DMS53 (cell line): ENCODE results near the gene EEFSEC.

ENCODE experiments used
- DNase-seq: peaks from one replicate; lab custom pipeline; 2025; lab: John Stamatoyannopoulos, UW

The EEFSEC gene

DNA sequence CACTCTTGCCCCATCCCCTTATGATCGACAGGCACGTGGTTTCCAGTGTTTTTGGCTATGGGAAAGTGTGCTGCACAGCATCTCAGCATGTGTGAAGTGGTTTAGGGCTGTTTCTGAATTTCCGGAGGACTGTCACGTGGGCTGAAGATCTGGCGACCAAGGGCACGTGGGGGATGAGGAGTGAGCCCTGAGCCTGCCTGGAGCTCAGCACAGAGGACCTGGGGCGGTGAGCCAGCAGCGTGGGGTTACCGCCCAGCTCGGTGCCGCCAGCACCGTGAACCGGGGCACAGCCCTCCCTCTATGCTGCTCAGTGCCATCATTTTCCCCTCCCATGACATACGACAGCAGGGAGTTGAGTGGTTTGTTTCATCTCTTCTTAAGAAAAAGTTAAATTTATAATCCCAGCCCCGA, 163.2 kb downstream of the EEFSEC start:
- DNase-seq = no peak

DNA sequence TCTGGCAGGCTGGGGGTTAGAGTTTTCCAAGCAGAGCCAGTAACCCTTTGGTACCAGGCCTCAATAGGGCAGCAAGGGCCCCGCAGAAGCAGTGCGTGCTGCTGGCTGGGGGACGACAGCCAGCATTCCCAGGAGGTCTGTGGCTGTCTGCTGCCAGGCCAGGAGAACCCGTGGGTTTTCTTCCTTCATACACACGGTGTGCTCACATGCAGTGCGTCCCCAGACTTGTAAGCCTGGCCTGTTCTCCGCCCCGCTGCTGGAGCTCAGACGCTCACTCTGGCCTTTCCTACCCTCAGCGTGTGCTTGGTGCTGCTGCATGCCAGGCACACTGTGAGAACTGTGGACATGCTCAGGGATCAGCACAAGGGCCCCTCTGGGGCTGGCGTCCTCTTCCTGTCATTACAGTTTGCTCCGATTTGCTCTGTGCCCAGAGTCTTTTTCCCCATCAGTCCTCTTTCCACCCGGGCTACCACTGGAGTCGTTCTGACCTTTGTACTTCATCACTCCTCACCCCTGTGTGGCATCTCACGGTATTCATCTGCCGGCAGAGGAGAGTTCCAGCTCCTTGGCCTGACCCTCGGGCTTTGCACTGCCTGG, 163.9 kb downstream of the EEFSEC start:
- no peak for DNase-seq

DNA sequence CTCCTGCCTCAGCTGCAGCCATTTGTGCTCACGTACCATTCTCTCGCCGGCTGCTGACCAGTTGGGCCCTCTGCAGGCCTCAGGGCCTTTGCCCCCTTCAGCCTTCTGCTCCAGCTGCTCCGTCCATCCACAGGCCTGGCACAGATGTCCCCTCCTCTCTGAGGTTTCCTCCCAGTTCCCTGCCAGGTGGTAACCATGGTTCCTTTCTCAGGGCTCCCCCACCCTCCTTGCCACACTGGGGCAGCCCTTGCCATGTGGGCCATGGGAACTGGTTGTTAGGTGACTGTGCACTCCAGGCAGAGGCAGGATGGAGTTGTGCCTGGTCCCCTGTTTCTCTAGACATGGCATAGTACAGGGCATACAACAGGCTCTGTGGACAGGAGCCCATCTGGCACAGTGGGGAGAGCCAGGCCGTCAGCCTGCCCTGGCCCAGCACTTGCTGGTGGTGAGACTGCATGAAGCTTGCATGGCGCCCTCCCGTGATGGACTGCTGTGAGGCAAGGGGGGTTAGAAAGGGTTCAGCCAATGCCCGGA, 164.5 kb downstream of the EEFSEC start:
- peak; percentile 2 for DNase-seq

DNA sequence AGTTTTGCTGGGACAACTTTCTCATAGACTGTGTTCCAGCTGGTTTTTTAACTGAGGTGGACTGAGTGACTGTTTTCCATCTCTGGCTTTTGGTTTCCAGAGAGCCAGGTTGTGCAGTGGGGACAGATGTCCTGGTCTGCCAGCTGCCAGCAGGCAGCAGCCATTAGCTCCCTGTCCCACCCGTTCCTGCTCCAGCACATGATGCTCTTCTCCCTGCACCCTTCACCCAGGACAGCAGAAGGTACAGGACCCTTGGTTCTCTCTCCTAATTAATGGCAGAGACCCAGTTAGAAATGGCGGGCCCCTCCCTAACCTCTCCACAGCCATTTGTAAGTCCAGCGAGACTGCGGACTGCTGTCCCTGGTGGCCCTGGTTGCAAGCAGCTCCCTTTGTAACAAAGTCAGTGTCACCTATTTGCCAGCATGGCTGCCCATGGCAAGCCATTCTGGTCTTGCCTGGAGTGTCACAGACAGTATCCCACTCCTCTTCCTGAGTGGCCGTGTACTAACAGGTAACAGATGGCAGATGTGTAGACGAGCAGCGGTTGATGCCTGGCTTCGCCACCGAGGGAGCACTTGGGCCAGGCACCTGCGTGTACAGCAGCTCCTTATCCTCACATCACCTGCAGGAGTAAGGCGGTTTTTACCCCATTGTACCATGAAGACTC, 165.1 kb downstream of the EEFSEC start:
- peak; percentile 8 for DNase-seq

DNA sequence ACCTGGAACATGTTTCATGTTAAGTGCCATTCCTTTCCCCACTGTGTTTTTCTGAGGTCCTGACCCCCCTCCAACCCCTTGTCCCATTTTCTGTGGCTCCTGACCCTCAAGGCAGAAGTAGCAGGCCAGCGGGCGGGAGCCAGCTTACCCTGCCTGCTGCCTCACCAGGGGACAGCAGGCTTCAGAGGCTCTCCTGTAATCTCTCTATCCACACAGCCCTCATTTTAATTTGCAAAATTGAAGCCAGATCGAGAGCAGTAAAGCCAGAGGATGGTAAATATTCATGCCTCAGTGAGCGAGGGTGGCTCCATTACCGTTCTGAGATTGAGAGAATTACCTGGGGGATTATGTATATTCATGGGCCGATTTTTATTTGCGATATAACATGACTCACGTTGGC, 165.8 kb downstream of the EEFSEC start:
- no peak for DNase-seq

- DNase-seq = peak; percentile 88
Measured at GRCh38 chr3:128319741-128320141, 166.5 kb downstream of the EEFSEC start.

DNA sequence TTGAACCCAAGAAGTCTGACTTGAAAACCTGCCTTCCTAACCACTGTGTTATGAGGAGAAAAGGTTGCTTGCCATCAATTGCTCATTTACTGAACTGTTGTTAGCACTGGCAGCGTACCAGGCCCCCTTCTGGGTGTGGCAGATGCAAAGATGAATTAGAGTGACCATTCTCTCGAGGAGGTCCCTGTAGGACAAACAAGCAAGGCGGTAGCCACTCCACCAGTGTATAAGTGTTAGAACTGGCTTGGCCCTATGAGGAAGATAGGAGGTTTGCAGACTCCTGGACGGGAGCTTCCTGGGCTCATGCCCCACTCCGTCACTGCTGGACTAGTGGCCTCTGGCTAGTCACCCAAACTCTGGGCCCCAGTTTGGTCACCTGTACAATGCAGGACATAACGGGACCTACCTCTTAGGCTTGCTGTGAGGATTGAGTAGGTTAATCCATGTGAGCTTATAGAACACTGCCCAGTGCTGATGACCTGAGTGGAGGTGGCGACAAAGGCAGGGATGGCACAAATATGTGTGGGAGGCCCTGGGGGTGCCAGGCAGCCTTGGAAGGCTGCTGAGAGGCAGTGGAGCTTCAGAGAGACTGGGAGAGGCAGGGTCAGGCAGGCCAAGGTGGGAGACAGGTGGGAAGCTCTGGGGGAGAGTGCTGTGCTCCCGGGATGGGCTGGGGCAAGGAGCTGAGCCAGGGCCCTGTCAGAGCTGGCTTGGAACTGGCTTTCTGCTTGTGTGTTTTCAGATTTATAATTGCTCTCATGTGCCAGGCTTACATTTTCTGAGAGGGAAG, 167.5 kb downstream of the EEFSEC start:
- no peak for DNase-seq

DNA sequence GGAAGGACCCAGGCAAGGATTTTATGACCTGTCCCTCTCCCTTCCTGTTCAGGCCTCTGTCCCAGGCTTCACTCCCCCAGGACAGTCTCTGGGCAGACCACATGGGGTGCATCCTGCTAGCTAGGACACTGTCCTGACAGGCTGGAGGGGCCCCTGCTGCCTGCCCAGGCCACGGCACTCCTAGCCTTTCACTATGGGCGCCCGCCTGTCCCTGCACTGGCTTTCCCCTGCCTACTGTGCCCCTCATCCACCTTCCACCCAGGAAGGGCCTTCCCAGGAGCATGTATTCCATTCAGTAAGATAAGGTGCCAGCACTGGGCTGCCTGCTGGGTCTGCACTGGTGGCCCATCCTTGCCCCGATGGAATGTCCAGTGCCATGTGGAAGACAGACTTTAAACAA, 168.1 kb downstream of the EEFSEC start:
- no peak for DNase-seq

DNA sequence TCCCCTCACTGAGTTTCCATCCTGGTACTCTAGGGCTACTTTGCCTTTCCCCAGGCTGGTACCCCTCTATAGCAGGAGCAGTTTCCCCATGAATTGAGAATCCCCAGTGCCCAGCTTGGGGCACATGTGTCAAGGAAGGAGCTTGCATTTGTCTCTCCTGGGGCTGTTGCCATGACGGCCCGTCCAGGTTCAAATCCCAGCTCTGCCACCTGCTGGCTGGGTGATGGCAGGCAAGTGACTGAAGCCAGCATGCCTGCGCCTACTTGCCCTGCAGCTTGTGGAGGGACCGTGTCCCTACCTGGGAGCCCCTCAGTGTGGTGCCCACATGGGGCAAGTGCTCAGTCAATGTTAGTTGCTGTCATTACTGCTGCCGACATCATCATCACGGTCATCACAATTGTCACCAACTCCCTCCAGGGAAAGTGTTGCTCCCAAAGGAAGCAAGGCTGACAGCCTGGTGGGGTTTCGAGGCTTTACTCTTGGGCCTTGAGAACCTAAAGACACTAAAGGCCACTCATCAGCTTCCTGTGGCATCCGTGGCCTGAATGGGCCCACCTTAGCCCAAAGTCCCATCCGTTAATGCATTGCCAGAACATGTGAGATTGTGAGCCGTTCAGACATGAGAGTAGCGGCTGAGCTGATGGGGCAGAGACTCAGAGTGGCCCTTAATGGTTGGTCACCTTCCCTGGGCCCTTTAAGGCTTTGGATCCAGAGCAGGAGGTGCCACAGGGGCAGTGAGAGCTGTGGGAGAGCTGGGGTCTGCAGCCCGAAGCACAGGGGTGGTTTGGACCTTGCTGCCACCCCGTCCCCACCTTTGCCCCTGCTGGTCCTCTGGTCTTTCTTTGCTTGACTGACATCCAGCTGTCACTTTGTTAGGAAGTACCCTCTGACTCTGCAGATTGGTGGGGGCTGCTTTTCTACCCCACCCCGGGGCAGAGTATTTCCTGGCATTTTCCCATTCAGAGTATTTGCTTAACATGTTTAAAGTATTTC, 169.0 kb downstream of the EEFSEC start:
- DNase-seq = peak; percentile 67

DNA sequence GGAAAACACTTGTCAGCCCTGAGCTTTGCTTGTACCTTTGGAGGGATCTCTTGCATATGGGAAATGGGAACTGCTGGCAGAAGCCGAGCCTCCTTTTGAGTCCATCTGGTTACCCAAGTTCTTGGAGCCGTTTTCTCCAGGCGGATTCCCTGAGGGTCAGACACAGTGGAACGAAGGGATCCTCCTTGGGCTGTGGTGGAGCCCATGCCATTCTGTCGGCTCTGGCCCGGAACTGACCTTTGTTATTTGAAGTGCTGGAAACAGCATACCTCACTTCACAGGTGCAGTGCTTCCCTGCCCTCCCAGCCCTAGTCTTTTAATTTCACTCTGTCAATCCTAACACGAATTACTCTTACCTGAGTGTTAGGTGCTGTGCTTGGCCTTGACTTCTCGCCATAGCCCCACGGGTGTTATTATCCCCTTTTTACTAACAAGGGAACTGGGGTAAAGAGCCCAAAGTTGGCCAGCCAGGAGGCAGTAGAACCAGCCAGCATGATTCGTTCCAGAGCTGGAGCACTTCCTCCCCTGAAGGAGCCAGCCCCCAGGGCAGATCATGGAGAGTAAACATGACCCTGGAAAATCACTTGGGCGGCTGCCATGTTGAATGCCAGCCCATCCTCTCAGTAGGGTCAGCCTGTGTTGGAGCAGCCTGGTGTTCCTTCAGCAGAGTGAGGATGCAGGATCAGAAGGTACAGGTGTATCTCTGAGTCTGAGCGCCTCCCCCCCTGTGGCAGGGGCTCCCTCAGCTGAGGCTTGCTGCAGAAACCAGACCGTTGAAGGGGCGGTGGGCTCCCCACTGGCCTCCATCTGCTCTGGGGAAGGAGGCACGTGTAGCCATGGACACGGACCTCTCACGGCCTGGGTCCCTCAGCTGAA, 170.2 kb downstream of the EEFSEC start:
- peak; percentile 28 for DNase-seq

DNA sequence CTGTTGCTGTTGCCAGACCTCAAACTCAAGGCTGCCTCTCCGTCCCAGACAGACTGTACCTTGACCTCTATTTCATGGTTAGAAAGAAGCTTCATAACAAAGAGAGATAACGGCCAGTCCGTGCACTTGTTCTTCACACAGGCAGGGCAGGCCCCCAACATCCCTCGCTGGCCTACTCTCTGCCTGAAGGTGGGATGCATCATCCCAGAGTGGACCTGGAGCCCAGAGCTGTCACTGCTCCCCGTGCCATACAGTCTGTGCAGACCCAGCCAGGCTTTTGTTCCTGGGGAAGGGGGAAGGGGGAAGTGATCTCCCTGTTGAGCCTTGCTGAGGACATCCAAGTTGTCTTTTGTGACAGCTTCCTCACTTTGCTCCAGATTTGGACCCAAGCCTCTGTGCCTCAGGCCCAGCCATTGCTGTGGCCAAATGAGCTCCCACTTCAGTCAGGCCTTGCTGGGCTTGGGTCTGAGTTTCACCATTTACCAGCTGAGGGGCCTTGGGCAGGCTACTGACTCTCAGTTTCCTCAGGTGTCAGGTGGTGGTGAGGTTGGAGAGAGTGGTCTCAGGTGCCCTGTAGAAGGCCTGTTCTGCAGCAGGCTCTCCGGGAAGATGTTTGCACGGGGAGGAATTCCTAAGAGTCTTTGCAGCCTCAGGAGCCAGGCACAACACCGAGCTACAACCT, 171.8 kb downstream of the EEFSEC start:
- DNase-seq = no peak

DNA sequence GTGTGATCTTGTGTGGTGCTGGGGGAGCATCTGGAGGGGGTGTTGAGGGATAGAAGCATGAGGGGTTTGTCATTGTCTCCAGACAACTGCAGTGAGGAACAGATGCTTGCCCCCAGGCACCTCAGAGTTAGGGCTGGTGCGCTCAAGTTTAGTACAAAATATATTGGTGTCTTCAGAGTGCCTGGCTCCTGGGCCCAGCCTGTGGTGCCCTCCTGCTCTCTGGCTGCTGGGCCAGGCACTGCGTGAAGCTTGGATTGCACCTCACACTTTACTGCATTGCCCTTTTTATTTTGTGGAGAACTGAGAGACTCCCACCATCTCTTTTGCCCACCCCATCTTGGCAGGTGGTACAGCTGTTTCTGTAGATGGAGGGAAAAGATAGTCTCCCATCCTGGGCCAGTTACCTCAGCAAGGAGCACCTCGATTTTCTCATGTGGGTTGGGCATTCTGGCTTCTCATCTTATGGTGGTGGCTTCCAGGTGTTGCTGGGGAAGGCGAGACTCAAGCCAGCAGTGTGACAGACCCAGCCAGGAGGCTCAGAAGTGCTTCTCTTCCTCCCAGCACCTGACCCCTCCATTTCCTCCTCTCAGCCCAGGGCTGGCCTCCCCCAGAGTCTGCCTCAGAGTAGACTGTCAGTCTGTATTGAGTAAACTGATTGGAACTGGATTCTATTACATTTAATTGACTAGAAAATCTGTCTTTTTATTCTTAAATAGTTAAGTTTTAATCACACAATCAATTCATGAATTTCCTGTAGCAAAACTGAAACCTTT, 173.0 kb downstream of the EEFSEC start:
- DNase-seq = no peak

DNA sequence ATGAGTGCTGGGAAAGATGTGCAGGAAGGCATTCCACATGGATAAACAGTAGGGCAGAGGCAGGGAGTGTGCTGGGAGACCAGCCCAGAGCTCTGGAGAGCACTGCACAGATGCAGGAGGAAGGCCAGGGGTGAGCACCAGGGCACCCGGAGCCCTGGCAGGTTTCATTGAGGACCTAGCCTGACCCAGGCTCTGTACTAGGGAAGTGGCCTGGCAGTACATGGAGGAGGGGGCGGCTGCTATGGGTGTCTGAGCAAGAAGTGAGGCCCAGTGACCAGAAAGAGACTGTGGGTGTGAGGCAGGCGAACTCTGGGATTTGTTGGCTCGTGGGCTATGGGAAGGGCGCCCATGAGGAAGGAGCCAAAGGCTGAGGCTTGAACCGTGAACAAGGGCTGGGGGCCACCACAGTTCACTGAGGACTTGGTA, 174.3 kb downstream of the EEFSEC start:
- no peak for DNase-seq

- DNase-seq = no peak
Measured at GRCh38 chr3:128328546-128329458, 175.5 kb downstream of the EEFSEC start.

DNA sequence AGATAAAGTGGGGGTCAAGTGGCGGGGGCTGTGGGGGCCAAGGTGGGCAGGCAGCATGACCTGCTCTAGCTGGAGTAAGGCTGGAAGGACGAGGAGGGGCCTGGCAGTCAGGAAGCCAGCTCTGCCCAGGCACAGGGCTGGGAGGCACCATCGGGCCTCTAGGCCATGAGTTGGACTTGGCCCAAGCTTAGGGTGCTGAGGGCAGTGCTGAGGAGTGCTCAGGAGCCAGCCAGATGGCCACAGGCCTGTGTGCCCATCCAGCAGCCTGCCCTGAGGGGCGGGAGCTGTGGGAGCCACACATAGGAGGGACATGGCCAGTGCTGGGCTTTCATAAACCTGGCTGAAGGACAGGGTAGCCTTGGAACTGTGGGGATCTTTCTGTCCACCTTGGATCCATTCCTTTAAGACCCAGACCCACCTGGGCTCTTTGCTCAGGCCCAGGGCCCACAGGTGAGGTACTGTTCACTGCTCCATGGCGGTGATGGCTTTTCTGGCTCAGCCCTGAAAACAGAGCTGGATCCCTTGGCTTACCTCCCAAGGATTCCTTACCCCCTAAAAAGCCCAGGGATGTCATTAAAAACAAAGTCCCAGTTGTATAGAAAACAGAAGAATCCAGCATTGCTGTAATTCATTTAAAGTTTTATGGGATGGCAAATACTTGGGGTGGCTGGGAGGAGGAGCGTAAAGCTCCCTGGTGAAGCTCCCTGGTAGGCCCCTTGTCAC, 176.4 kb downstream of the EEFSEC start:
- DNase-seq = no peak

DNA sequence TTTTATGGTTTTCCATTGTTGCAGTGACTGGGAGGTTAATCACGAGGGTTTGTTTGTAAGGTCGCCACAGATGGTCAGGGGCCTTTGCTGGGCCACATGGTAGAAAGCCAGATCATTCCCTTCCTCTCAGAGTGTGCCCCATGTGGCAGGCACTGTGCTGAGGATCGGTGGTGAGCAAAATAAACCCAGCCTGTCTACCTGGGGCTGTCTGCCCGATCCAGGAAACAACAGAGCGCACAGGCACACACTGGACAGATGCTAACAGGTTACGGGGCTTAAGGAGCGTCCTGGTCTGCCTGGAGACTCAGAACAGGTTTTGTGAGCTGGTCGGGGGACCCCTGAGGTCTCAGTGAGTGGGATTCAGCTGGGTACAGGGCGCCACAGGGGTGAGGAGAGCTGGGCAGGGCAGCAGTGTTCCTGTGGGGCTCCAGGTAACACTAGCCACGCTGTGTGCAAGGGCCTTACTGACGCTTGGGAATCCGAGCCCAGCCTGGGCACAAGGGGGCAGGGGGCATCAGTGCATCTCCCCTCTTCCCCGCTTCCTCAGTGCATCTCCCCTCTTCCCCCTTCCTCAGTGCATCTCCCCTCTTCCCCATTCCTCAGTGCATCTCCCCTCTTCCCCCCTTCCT, 177.0 kb downstream of the EEFSEC start:
- no peak for DNase-seq

DNA sequence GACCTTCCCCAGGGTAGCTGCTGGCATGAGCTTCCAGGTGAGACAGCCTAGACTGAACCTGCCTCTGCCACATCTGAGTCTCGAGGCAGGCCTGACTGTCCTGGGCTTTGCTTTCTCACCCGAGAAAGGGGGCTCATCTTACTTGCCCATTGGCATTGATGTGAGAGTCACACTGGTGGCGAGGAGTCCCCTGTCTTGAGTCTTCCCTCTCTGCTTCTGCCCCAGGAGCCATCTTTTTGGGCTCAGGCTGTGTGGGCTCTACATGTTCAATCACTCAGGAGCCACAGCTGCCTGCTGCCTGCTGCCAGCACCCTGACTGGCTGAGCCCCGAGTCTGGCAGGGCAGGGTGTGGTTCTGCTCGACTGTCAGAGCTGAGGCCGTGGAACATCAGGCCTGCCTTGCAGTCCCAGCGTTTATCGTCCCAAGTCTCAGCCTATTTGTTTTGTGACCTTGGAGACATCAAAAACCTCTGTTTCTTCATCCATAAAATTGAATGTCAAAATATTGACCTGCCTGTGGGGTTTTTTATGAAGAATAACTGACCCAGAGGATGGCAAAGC, 180.9 kb downstream of the EEFSEC start:
- DNase-seq = no peak
